Parathyroid adenoma (tissue), 2 donors: ENCODE data around the gene RPP30.

ENCODE experiments used
- H2AFZ ChIP-seq: fragments of 300-600 bp; sonication (generic); one replicate; pipeline ENCODE4 v1.7.0; 2017; ENCODE audit warnings: antibody characterized with exemption, mild to moderate bottlenecking
- H3K27ac ChIP-seq: fragments of 300-600 bp; sonication (generic); one replicate; pipeline ENCODE4 v1.7.0; 2017
- H3K27me3 ChIP-seq: fragments of 300-600 bp; sonication (generic); one replicate; pipeline ENCODE4 v1.7.0; 2017; ENCODE audit warnings: low read length; ENCODE audit not compliant: control insufficient read depth, insufficient read depth
- H3K36me3 ChIP-seq: fragments of 300-600 bp; sonication (generic); one replicate; pipeline ENCODE4 v1.7.0; 2017; ENCODE audit warnings: low read length; ENCODE audit not compliant: control insufficient read depth, insufficient read depth
- H3K4me1 ChIP-seq: fragments of 300-600 bp; sonication (generic); one replicate; pipeline ENCODE4 v1.7.0; 2017; ENCODE audit warnings: control low read depth
- H3K4me2 ChIP-seq: fragments of 300-600 bp; sonication (generic); one replicate; pipeline ENCODE4 v1.7.0; 2017; ENCODE audit warnings: low read length
- H3K4me3 ChIP-seq: fragments of 300-600 bp; sonication (generic); one replicate; pipeline ENCODE4 v1.7.0; 2017; ENCODE audit warnings: low read depth, low read length
- H3K79me2 ChIP-seq: fragments of 300-600 bp; sonication (generic); one replicate; pipeline ENCODE4 v1.7.0; 2017; ENCODE audit warnings: control low read depth
- H3K9ac ChIP-seq: fragments of 300-600 bp; sonication (generic); one replicate; pipeline ENCODE4 v1.7.0; 2017; ENCODE audit warnings: mild to moderate bottlenecking
- H3K9me3 ChIP-seq: fragments of 300-600 bp; sonication (generic); one replicate; pipeline ENCODE4 v1.7.0; 2017; ENCODE audit warnings: low read length; ENCODE audit not compliant: control insufficient read depth
- TF ChIP-seq, protein P1 (sequence below): fragments of 300-600 bp; sonication (generic); IDR thresholded peaks from one replicate; pipeline ENCODE4 v1.7.0; 2017; ENCODE audit warnings: antibody characterized with exemption, mild to moderate bottlenecking
- donor health status: primary hyperparathyroidism.

RPP30 gene

DNA sequence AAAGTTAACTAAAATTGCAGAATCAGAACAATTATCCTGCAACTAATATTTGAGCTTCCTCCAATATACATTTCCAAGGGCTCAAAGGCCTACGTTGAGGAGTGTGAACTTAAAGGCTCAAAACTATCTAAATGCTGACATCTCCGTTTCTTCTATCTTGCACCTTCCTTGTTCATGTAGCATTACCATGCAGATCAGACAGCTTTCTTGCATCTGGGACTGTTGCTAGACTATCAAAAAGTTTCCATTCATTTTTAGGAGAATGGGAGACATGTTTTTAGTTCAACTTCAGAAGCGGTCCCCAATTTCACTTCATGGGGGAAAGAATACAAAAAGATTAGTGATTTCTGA is 46.2 kb downstream of the RPP30 start:
- TF ChIP-seq, protein P1, sequence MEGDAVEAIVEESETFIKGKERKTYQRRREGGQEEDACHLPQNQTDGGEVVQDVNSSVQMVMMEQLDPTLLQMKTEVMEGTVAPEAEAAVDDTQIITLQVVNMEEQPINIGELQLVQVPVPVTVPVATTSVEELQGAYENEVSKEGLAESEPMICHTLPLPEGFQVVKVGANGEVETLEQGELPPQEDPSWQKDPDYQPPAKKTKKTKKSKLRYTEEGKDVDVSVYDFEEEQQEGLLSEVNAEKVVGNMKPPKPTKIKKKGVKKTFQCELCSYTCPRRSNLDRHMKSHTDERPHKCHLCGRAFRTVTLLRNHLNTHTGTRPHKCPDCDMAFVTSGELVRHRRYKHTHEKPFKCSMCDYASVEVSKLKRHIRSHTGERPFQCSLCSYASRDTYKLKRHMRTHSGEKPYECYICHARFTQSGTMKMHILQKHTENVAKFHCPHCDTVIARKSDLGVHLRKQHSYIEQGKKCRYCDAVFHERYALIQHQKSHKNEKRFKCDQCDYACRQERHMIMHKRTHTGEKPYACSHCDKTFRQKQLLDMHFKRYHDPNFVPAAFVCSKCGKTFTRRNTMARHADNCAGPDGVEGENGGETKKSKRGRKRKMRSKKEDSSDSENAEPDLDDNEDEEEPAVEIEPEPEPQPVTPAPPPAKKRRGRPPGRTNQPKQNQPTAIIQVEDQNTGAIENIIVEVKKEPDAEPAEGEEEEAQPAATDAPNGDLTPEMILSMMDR: no peak
- Histone ChIP-seq H3K27me3 (no peaks in the 10 kb centered on the region), H2AFZ (no peak overlapping the region), H3K79me2 (no peaks in the 10 kb centered on the region), H3K4me2 (no peak overlapping the region), H3K4me3 (no peak overlapping the region), H3K27ac (no peak overlapping the region), H3K36me3 (no peaks in the 10 kb centered on the region), H3K4me1 (no peaks in the 10 kb centered on the region), H3K9ac (no peak overlapping the region), H3K9me3 (no peaks in the 10 kb centered on the region)

DNA sequence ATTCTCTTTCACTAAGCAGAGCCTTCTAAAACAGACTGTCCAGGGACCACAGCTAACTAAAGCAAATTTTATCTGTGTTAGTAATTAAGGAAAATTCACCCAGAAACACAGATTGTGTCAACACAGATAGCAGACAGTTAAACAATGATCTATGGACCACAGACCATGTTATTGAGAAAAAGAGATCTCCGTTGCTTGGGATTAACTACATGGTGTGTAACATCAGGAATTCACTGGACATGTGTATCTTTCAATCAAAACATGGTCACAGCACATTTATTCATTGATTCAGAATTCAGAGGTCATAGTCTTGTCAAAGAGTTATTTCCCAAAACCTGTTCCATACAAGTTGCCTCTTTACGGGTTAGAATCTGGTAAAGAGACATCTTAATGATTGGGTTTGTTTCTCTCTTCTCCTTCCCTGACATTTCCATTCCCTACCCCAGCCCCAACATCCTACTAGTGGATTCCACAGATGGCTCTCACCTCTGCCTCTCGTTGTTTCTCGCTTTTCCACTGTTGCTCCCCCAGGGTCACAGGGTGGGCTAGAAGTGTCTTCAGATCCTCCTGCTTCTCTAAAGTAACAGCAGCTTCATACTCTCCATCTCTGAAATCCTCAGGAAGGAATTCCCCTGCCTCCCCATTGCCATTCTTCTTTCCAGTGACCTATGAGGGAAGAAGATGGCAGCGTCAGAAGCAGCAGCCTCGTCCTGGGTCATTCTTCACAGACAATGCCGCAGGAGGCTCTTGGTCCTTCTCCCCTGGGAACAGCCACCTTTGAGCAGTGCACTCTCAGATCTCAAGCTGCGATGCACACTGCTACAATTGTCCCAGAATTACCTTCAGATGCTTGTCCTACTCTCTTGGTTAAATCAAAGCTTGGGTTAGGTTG is 48.2 kb downstream of the RPP30 start:
- Histone ChIP-seq H3K4me2 (no peak overlapping the region), H3K9me3 (no peaks in the 10 kb centered on the region), H3K27me3 (no peaks in the 10 kb centered on the region), H2AFZ (no peak overlapping the region), H3K4me3 (no peak overlapping the region), H3K4me1 (no peaks in the 10 kb centered on the region), H3K79me2 (no peaks in the 10 kb centered on the region), H3K27ac (no peak overlapping the region), H3K36me3 (no peaks in the 10 kb centered on the region), H3K9ac (no peak overlapping the region)
- TF ChIP-seq, protein P1: no peak

DNA sequence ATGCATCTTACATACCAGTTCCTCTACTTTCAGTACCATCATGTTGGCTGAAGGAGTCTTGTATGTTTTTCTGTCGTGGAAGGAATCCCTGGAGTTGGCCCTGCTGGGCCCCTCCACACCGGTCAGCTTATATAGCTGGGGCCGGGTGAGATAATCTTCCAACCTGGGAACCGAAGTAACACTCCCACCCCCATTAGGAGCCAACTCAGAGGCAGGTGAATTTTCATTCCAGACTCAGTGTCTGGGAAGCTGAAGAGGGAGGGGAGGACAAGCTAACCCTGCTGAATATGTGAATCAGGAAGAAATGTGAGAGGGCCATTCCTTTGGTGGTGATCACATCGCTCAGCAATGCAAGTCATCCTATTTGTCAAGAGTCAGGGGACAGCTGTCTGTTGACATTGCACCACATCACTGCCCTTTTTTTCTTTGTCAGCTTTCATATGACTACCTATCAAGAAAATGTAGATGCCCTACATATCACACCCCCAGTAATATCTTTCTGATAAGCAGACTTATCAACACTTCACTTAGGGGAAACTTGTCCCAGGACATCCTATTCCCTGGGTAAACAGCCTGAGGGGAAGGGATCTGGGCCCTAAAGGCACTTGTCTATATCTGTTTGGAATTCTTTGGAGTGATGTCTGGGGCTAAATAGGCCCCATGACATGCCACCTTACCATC is 49.4 kb downstream of the RPP30 start, which contains the start of gene ANKRD1:
Gene ANKRD1, minus strand, starts transcription at position 102 of the 681 bp plus-strand sequence. Its CDS starts 60 bp downstream, at position 42.
- TF ChIP-seq, protein P1: no peak
- no peak within 1 kb of the TSS for H2AFZ ChIP-seq
- no peak within 1 kb of the TSS for H3K4me2 ChIP-seq
- H3K9ac ChIP-seq: no peak within 1 kb of the TSS
- H3K27me3 ChIP-seq: no peaks in the 10 kb centered on the region
- H3K4me3 ChIP-seq: no peak within 1 kb of the TSS
- H3K27ac ChIP-seq: no peak within 1 kb of the TSS
- H3K36me3 ChIP-seq: no peaks in the 10 kb centered on the region
- H3K9me3 ChIP-seq: no peaks in the 10 kb centered on the region
- no peaks in the 10 kb centered on the region for H3K4me1 ChIP-seq
- H3K79me2 ChIP-seq: no peaks in the 10 kb centered on the region

DNA sequence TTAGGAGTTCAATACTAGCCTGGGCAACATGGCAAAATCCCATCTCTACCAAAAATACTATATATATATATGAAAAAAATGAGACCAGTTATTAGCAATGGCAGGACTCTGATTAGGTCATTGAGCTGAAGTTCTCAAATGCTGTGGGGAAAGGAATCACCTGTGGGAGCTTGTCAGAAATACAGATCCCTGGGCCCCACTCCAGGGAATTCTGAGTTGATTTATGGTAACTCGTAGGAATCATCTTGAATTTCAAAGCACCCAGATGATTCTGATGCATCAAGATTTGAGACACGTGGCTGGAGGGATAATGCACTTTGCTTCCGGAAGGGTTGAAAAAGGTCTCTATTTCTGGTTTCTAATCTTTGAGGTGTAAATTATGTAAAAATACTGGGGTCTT is 50.1 kb downstream of the RPP30 start:
- Histone ChIP-seq H3K27me3 (no peaks in the 10 kb centered on the region), H3K36me3 (no peaks in the 10 kb centered on the region), H3K9ac (no peak overlapping the region), H3K27ac (no peak overlapping the region), H3K4me3 (no peak overlapping the region), H3K79me2 (no peaks in the 10 kb centered on the region), H3K4me1 (no peaks in the 10 kb centered on the region), H2AFZ (no peak overlapping the region), H3K9me3 (no peaks in the 10 kb centered on the region), H3K4me2 (no peak overlapping the region)
- TF ChIP-seq, protein P1: no peak
